ENCODE measurements around the gene TNFRSF19.
"Not testable (repeated sequence)": the region's sequence is repeated elsewhere in the genome, so short reads cannot be mapped to it uniquely, and the experiment has no call there.

The TNFRSF19 gene

GRCh38 chr13:23658929-23659541 lies 88.8 kb downstream of the TNFRSF19 start:
- no peak for DNase-seq

DNA sequence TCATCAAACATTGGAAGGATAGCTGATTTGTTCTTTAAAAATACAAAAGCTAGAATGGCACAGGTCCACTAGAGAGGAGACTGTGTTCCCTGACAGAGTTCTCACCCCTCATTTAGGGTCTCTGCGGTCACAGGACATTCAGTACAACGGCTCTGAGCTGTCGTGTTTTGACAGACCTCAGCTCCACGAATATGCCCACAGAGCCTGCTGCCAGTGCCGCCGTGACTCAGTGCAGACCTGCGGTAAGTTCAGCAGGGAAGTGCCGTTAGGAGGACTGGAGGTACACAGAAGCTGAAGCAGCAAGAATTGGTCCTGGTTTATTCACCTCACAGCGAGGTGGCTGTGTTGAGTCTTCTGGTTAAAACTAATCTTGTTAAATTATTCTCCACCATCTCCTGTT lies 90.0 kb downstream of the TNFRSF19 start:
- no peak for DNase-seq

DNA sequence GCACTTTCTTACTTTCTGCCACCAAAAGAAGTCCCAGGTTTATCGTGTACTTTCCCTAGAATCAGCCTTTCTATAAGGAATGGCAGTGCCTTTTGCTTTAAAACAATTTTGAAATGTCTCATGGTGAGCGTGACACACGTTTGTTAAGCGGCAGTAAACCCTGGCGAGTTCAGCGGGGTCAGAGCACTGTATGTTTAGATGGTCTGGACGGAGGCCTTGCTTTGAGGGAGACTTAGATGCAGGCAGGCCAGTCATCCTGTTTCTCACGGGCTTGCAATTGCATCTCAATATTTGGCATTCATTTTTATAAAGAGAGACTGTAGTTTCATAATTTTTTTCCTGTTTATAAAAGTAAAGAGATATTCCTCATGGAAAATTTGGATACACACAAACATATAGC lies 96.4 kb downstream of the TNFRSF19 start:
- no peak for DNase-seq

GRCh38 chr13:23667750-23668149 lies 97.5 kb downstream of the TNFRSF19 start:
- DNase-seq = peak in 1 of 6 experiments; percentile 1

DNA sequence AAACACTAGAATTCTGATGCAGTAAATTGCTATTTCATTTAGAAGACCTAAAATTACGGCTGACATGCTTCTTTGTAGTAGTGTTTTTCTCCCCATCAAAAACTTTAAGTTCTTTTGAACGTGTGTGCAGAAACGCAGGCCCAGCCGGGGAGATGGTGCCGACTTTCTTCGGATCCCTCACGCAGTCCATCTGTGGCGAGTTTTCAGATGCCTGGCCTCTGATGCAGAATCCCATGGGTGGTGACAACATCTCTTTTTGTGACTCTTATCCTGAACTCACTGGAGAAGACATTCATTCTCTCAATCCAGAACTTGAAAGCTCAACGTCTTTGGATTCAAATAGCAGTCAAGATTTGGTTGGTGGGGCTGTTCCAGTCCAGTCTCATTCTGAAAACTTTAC lies 98.3 kb downstream of the TNFRSF19 start:
- no peak for DNase-seq

GRCh38 chr13:23670793-23671192 lies 100.6 kb downstream of the TNFRSF19 start:
- DNase-seq = no peak

DNA sequence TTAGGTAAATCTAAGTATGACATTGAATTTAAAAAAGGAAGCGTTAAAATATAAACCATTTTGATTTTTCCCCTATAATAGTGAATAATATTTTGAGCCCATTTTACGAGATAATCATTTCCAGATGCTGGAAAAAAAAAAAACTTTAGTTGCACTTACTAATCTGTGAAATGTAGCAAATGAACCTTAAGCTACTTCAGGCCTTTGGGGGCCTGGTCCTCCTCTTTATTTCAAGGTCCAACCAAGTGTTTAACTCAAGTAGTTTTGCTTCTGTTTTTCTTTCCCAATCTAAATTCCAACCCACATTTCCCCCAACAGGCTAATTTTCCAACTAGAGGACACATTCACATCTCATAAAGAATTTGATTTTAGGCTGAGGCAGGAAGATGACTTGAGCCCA lies 101.2 kb downstream of the TNFRSF19 start:
- DNase-seq = no peak

- no peak for DNase-seq
Measured at GRCh38 chr13:23671897-23672296, 101.7 kb downstream of the TNFRSF19 start.

GRCh38 chr13:23672616-23673015 lies 102.4 kb downstream of the TNFRSF19 start:
- no peak for DNase-seq

GRCh38 chr13:23673354-23673753 lies 103.1 kb downstream of the TNFRSF19 start:
- DNase-seq = no peak

- DNase-seq = no peak
Measured at GRCh38 chr13:23673867-23674605, 103.8 kb downstream of the TNFRSF19 start.

DNA sequence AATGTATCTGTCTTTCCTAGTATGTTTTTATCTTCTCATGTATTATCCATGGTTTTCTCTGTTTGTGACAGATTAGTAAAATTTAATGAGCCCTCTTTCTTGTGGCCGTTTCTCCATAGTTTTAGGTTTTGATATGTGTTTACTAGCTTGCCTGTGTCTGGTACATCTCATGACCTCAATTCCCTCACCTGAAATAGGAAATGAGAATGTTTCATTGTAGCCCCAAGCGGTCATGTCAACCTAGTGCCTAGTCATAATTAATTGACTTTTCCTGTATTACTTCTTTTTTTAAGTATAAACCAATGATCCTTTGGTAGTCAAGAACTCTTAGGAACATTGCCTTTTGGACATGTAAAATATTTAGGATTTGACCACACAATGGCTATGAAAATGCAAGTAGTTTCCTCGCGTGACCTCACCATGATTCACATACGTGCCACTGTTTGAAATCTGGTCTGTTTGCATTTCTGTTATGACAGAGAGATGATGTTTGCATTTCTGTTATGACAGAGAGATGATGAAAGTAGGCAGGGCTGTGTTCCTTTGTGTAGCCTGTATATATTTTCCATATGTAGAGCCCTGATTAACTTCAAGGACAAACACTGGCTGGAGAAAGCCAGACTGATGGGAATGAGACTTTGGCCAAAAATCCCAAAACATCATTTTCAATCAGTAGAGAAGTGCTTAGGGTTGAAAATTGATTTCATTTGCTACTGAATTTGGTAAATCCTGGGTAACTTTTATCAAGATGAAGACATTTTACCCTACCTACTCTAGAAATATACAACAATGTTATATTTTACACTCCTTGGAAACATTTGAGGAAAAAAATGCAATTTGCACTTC lies 104.8 kb downstream of the TNFRSF19 start:
- DNase-seq = no peak

GRCh38 chr13:23677679-23678288 lies 107.6 kb downstream of the TNFRSF19 start:
- not testable (repeated sequence) for DNase-seq

- no peak for DNase-seq
Measured at GRCh38 chr13:23678795-23679194, 108.6 kb downstream of the TNFRSF19 start.

DNA sequence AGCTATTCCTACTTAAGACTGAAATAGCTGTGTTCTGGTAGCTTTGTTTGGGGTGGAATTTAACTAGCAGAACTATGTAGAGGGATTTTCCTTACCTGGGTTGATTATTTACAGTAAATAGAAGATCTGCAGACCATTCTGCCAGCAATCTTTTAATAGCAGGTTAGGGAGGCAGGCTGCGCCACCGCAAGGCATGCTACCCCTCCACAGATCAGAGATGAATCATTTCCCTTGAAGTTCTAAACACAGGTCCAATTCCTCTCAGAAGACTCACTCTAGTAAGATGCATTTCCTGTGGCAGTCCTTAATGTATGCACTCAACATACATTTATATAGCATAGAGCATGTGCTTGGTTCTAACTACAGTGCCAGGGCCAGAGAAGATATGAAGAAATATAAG lies 109.0 kb downstream of the TNFRSF19 start:
- peak in 1 of 6 experiments; percentile 4 for DNase-seq

DNA sequence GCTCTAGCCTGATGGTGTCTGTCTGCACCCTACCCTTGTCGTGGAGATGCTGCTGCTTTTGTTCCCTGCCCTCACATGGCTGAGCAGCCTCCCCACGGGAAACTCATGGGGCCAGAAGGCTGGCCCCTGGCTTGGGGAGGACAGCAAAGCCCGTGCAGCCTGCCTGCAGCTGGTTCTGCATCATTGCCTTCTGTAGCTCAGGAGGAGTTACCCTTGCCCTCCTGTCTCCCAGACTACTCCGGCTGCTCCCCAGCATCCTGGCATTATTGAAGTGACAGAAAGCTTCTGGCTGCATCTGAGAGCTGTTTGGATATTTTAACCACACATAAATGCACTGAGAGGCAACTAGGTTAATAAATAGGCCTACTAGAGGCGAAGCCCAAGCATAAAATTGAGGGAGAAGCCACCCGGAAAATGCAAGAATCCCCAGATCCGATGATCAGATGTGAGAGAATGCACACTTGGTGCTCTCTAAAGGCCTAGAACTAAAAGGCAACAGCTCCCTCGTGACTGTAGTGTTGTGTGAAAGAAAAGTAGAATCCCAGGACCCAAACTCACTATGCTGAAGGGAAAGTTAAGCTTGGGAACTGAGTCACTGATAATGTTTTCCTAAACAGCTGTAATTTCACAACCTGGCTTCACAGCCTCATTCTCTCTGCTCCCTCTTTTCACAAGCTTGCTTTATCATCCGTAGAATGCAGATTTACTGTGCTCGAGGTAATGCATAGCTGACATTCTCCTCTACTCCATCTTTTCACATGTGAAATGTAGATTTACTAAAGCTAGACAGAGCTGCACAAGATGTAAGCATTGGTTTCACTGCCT lies 110.8 kb downstream of the TNFRSF19 start:
- DNase-seq = no peak

DNA sequence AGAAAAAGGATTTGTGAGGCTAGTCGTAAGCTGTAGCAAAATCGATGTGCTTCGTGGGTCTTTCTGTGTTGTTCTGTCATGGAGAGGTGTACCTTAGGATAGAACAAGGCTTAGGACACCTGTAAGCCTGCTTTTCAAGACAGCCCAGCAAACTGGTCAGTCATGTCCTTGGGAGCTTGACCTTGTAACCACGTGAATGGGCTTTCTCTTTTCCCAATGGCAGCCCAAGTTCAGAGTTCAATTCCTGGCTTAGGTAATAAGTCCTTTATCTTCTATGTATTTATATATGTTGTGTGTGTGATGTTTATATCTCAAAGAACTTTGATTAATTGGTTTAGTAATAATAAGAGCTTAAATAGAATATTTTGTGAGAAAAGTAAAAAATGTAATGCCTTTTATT lies 112.9 kb downstream of the TNFRSF19 start:
- no peak for DNase-seq

GRCh38 chr13:23684647-23685046 lies 114.4 kb downstream of the TNFRSF19 start:
- DNase-seq = no peak

DNA sequence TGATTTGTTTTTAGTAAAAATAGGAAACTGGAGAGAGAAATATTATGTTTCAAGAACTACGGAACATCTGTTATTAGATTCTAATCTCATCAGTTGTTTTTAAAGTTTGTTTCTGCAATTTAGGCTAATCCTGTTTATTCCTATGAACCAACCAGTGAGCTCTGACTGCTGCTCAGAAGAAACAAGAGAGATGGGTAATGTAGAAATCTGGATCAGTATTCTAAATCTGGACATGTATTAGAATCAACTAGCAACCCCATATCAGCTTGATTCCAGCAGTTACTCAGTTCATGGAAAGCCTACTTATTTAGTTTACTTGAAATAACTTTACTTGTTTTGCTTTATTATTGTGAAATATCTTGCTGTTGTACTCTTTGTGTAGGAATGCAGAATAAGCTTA lies 115.2 kb downstream of the TNFRSF19 start:
- no peak for DNase-seq

DNA sequence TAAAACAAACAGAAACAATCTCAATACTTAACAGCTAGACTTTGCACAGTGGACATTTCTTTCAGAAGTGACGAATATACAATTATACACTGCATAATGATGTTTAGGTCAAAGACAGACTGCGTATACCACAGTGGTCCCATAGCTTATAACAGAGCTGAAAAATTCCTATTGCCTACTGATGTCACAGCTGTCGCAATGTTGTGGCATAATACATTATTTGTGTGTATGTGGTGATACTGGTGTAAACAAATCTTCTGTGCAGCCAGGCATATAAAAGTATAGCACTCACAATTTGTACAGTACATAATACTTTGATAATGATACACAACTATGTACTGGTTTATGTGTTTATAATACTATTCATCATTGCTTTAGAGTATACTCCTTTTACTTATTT lies 116.7 kb downstream of the TNFRSF19 start:
- DNase-seq = no peak

GRCh38 chr13:23687614-23688013 lies 117.4 kb downstream of the TNFRSF19 start:
- DNase-seq = no peak

- no peak for DNase-seq
Measured at GRCh38 chr13:23688336-23688735, 118.1 kb downstream of the TNFRSF19 start.
